ENCODE measurements around the gene C16orf87.

C16orf87 gene

GRCh38 chr16:46866286-46866685 is 35.3 kb upstream of the C16orf87 start:
- Histone ChIP-seq H3K4me1 (ENCODE audit: insufficient read depth, poor library complexity, severe bottlenecking) (peaks cover 15% of the 10 kb centered on the region), H3K9me3 (ENCODE audit: severe bottlenecking) (no peaks in the 10 kb centered on the region), H3K4me3 (ENCODE audit: severe bottlenecking) (no peak overlapping the region), H3K27me3 (ENCODE audit: insufficient read depth, poor library complexity, severe bottlenecking) (no peaks in the 10 kb centered on the region), H3K36me3 (ENCODE audit: low read depth) (no peaks in the 10 kb centered on the region), H3K27ac (ENCODE audit: poor library complexity, severe bottlenecking) (no peak overlapping the region)
- TF ChIP-seq CTCF (IDR thresholded peaks at IDR 0.05; ENCODE audit: poor library complexity, severe bottlenecking) = no peak
- DNase-seq (ENCODE audit: low spot score) (no peak), ATAC-seq (ENCODE audit: low read depth) (no peak)

GRCh38 chr16:46862555-46863447 is 31.8 kb upstream of the C16orf87 start:
- no peak for DNase-seq (ENCODE audit: low spot score)

GRCh38 chr16:46859719-46860152 is 28.8 kb upstream of the C16orf87 start:
- no peaks in the 10 kb centered on the region for H3K36me3 ChIP-seq (ENCODE audit: low read depth)
- no peak overlapping the region for H3K4me3 ChIP-seq (ENCODE audit: severe bottlenecking)
- peaks cover 28% of the 10 kb centered on the region for H3K4me1 ChIP-seq (ENCODE audit: insufficient read depth, poor library complexity, severe bottlenecking)
- no peaks in the 10 kb centered on the region for H3K27me3 ChIP-seq (ENCODE audit: insufficient read depth, poor library complexity, severe bottlenecking)
- H3K27ac ChIP-seq (ENCODE audit: poor library complexity, severe bottlenecking) = peak overlapping the region; percentile 52
- DNase-seq (ENCODE audit: low spot score) (peak; percentile 94), ATAC-seq (ENCODE audit: low read depth) (peak; percentile 99)
- no peaks in the 10 kb centered on the region for H3K9me3 ChIP-seq (ENCODE audit: severe bottlenecking)
- TF ChIP-seq CTCF (IDR thresholded peaks at IDR 0.05; ENCODE audit: poor library complexity, severe bottlenecking) = no peak

More at GRCh38 chr16:46862555-46863447, 31.8 kb upstream of the C16orf87 start:
- Histone ChIP-seq H3K9me3 (ENCODE audit: severe bottlenecking) (no peaks in the 10 kb centered on the region), H3K4me1 (ENCODE audit: insufficient read depth, poor library complexity, severe bottlenecking) (peaks cover 29% of the 10 kb centered on the region), H3K4me3 (ENCODE audit: severe bottlenecking) (no peak overlapping the region), H3K27ac (ENCODE audit: poor library complexity, severe bottlenecking) (no peak overlapping the region), H3K27me3 (ENCODE audit: insufficient read depth, poor library complexity, severe bottlenecking) (no peaks in the 10 kb centered on the region), H3K36me3 (ENCODE audit: low read depth) (no peaks in the 10 kb centered on the region)
- no peak for TF ChIP-seq CTCF (IDR thresholded peaks at IDR 0.05; ENCODE audit: poor library complexity, severe bottlenecking)
- no peak for ATAC-seq (ENCODE audit: low read depth)

GRCh38 chr16:46858151-46858550 is 27.2 kb upstream of the C16orf87 start:
- no peak overlapping the region for H3K4me3 ChIP-seq (ENCODE audit: severe bottlenecking)
- ATAC-seq (ENCODE audit: low read depth) (no peak), DNase-seq (ENCODE audit: low spot score) (no peak)
- no peak for TF ChIP-seq CTCF (IDR thresholded peaks at IDR 0.05; ENCODE audit: poor library complexity, severe bottlenecking)
- H3K27me3 ChIP-seq (ENCODE audit: insufficient read depth, poor library complexity, severe bottlenecking) = no peaks in the 10 kb centered on the region
- no peaks in the 10 kb centered on the region for H3K36me3 ChIP-seq (ENCODE audit: low read depth)
- peaks cover 14% of the 10 kb centered on the region for H3K4me1 ChIP-seq (ENCODE audit: insufficient read depth, poor library complexity, severe bottlenecking)
- no peaks in the 10 kb centered on the region for H3K9me3 ChIP-seq (ENCODE audit: severe bottlenecking)
- H3K27ac ChIP-seq (ENCODE audit: poor library complexity, severe bottlenecking) = no peak overlapping the region

All from RWPE2 (cell line).